GM23338 (cell line): Measurements from ENCODE around the gene CCDC40. TPM values are rescaled to one million over a fixed set of nuclear protein-coding genes. Genes with fewer than 3 reads are reported as not detected.

Experiments
- ATAC-seq: fragments of 200-7000 bp; cut with Tn5 transposase; 3 replicates; pipeline ENCODE4 v1.9.1; 2020
- DNase-seq: peaks from one replicate; pipeline ENCODE4 v3.0.0-alpha.2; 2015; ENCODE audit warnings: low spot score
- H2AFZ ChIP-seq: fragments of 200-600 bp; sonication (generic); 2 replicates; pipeline ENCODE4 v1.8.0; 2016; ENCODE audit warnings: antibody characterized with exemption, mild to moderate bottlenecking, moderate library complexity
- H3F3A ChIP-seq: fragments of 200-600 bp; sonication (generic); replicated peaks from 2 replicates; pipeline ENCODE4 v1.8.0; 2017; ENCODE audit warnings: antibody characterized with exemption, mixed run types, low read depth
- H3K27ac ChIP-seq: fragments of 200-600 bp; sonication (generic); 2 replicates; pipeline ENCODE4 v1.6.1; 2016; ENCODE audit warnings: low read depth
- H3K27me3 ChIP-seq: fragments of 200-600 bp; sonication (generic); 2 replicates; pipeline ENCODE4 v1.8.0; 2016; ENCODE audit warnings: mild to moderate bottlenecking, mixed run types, moderate library complexity; ENCODE audit not compliant: insufficient read depth
- H3K36me3 ChIP-seq: fragments of 200-600 bp; sonication (generic); 2 replicates; pipeline ENCODE4 v1.8.0; 2016; ENCODE audit warnings: mild to moderate bottlenecking; ENCODE audit not compliant: insufficient read depth
- H3K4me1 ChIP-seq: fragments of 200-600 bp; sonication (generic); 2 replicates; pipeline ENCODE4 v1.8.0; 2016; ENCODE audit warnings: mild to moderate bottlenecking, moderate library complexity; ENCODE audit not compliant: insufficient read depth
- H3K4me2 ChIP-seq: fragments of 200-600 bp; sonication (generic); 2 replicates; pipeline ENCODE4 v1.7.1; 2017; ENCODE audit warnings: mixed run types
- H3K4me3 ChIP-seq: fragments of 200-600 bp; sonication (generic); 2 replicates; pipeline ENCODE4 v1.6.1; 2016; ENCODE audit warnings: mixed run types
- H3K79me2 ChIP-seq: fragments of 200-600 bp; sonication (generic); replicated peaks from 2 replicates; pipeline ENCODE4 v1.8.0; 2017; ENCODE audit warnings: mild to moderate bottlenecking; ENCODE audit not compliant: insufficient read depth
- H3K9me2 ChIP-seq: fragments of 200-600 bp; sonication (generic); 2 replicates; pipeline ENCODE4 v1.8.0; 2017; ENCODE audit not compliant: insufficient read depth
- H4K20me1 ChIP-seq: fragments of 200-600 bp; sonication (generic); replicated peaks from 2 replicates; pipeline ENCODE4 v1.8.0; 2017; ENCODE audit warnings: mild to moderate bottlenecking; ENCODE audit not compliant: insufficient read depth
- H3K27ac Mint-ChIP-seq: 2 replicates; pipeline ENCODE4 v1.8.0; 2020; ENCODE audit warnings: inconsistent platforms, mild to moderate bottlenecking, moderate library complexity, mixed read lengths
- H3K27me3 Mint-ChIP-seq: 3 replicates; pipeline ENCODE4 v1.8.0; 2022; ENCODE audit warnings: low read depth, mild to moderate bottlenecking, moderate library complexity, mixed read lengths, inconsistent platforms; ENCODE audit not compliant: insufficient read depth, poor library complexity
- H3K36me3 Mint-ChIP-seq: 3 replicates; pipeline ENCODE4 v1.8.0; 2021; ENCODE audit warnings: low read depth, mild to moderate bottlenecking, inconsistent platforms, moderate library complexity, mixed read lengths
- H3K4me1 Mint-ChIP-seq: 3 replicates; pipeline ENCODE4 v1.8.0; 2020; ENCODE audit warnings: mild to moderate bottlenecking, inconsistent platforms, mixed read lengths
- H3K4me3 Mint-ChIP-seq: 3 replicates; pipeline ENCODE4 v1.8.0; 2021; ENCODE audit warnings: moderate library complexity, mild to moderate bottlenecking, inconsistent platforms, mixed read lengths
- H3K9me3 Mint-ChIP-seq: 3 replicates; pipeline ENCODE4 v1.8.0; 2020; ENCODE audit warnings: moderate library complexity, mild to moderate bottlenecking, inconsistent platforms, mixed read lengths
- CREB1 ChIP-seq: fragments of 250-450 bp; sonication (Bioruptor Pico); IDR thresholded peaks from 2 replicates; pipeline ENCODE4 v1.5.0; 2020; ENCODE audit warnings: low read depth, mild to moderate bottlenecking, moderate library complexity
- CTCF ChIP-seq, 2 experiments: fragments of 200-600 bp in 1 of 2; sonication (generic) in 1 of 2; conservative IDR thresholded peaks; 2 replicates each; pipeline versions ENCODE4 v1.5.1 to v1.6.1; 2016 to 2017; ENCODE audit warnings: antibody characterized with exemption in 2 of 2, low read depth in 2 of 2, mild to moderate bottlenecking in 2 of 2, moderate library complexity in 1 of 2
- EZH2 ChIP-seq: fragments of 200-600 bp; sonication (generic); IDR thresholded peaks from one replicate; pipeline ENCODE4 v1.8.0; 2017; ENCODE audit warnings: antibody characterized with exemption, mild to moderate bottlenecking, low read depth; ENCODE audit not compliant: unreplicated experiment
- EZH2phosphoT487 ChIP-seq: fragments of 200-600 bp; sonication (generic); IDR thresholded peaks from one replicate; pipeline ENCODE4 v1.8.1; 2018; ENCODE audit warnings: antibody characterized with exemption; ENCODE audit not compliant: unreplicated experiment
- JUNB ChIP-seq: IDR thresholded peaks from one replicate; pipeline ENCODE4 v1.6.1; 2016; ENCODE audit warnings: antibody characterized with exemption; ENCODE audit not compliant: unreplicated experiment
- NANOG ChIP-seq: IDR thresholded peaks from 2 replicates; pipeline ENCODE4 v1.6.1; 2016; ENCODE audit warnings: antibody characterized with exemption, borderline replicate concordance
- POLR2AphosphoS5 ChIP-seq: IDR thresholded peaks from 2 replicates; pipeline ENCODE4 v1.6.1; 2016; ENCODE audit warnings: antibody characterized with exemption, low read depth
- STAT1 ChIP-seq: IDR thresholded peaks from one replicate; pipeline ENCODE4 v1.6.1; 2016; ENCODE audit warnings: antibody characterized with exemption; ENCODE audit not compliant: unreplicated experiment
- ZNF114 ChIP-seq: fragments of 250-450 bp; sonication (Bioruptor Pico); IDR thresholded peaks from 2 replicates; pipeline ENCODE4 v1.5.0; 2020; ENCODE audit warnings: mild to moderate bottlenecking, moderate library complexity
- ZNF331 ChIP-seq: fragments of 250-450 bp; sonication (Bioruptor Pico); IDR thresholded peaks from 2 replicates; pipeline ENCODE4 v1.5.0; 2020; ENCODE audit warnings: low read depth, mild to moderate bottlenecking, moderate library complexity
- ZNF462 ChIP-seq: fragments of 250-450 bp; sonication (Bioruptor Pico); IDR thresholded peaks from 2 replicates; pipeline ENCODE4 v1.5.0; 2020; ENCODE audit warnings: mild to moderate bottlenecking, moderate library complexity
- polyA plus RNA-seq: library from polyadenylated mRNA; unstranded; fragments of >200 nt; fragmentation: Nextera tagmentation; extraction: Ambion mirVana; gene quantifications from 2 replicates; pipeline ENCODE4 v1.2.1, GENCODE V29; 2016
- total RNA-seq: library from RNA; depleted of rRNA; stranded (reverse); fragments of >200 nt; shearing (Covaris generic); gene quantifications from 2 replicates; pipeline ENCODE4 v1.2.3, GENCODE V29; 2014
- TF ChIP-seq, protein P1 (sequence below): IDR thresholded peaks from one replicate; pipeline ENCODE4 v1.6.1; 2018; ENCODE audit warnings: antibody characterized with exemption; ENCODE audit not compliant: unreplicated experiment

Gene CCDC40
- total and polyA plus RNA-seq, 2 experiments from 2014 or later: 7.6 to 8.1 TPM

- TF ChIP-seq, protein P1, sequence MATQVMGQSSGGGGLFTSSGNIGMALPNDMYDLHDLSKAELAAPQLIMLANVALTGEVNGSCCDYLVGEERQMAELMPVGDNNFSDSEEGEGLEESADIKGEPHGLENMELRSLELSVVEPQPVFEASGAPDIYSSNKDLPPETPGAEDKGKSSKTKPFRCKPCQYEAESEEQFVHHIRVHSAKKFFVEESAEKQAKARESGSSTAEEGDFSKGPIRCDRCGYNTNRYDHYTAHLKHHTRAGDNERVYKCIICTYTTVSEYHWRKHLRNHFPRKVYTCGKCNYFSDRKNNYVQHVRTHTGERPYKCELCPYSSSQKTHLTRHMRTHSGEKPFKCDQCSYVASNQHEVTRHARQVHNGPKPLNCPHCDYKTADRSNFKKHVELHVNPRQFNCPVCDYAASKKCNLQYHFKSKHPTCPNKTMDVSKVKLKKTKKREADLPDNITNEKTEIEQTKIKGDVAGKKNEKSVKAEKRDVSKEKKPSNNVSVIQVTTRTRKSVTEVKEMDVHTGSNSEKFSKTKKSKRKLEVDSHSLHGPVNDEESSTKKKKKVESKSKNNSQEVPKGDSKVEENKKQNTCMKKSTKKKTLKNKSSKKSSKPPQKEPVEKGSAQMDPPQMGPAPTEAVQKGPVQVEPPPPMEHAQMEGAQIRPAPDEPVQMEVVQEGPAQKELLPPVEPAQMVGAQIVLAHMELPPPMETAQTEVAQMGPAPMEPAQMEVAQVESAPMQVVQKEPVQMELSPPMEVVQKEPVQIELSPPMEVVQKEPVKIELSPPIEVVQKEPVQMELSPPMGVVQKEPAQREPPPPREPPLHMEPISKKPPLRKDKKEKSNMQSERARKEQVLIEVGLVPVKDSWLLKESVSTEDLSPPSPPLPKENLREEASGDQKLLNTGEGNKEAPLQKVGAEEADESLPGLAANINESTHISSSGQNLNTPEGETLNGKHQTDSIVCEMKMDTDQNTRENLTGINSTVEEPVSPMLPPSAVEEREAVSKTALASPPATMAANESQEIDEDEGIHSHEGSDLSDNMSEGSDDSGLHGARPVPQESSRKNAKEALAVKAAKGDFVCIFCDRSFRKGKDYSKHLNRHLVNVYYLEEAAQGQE: no peak
- TF ChIP-seq ZNF331 (CRISPR knock-in tag): no peak
- TF ChIP-seq STAT1: no peak
- no peak for TF ChIP-seq NANOG
- TF ChIP-seq EZH2phosphoT487: no peak
- TF ChIP-seq EZH2: no peak
These were observed 59.5 kb downstream of the CCDC40 start (continued) for GRCh38 chr17:80095844-80096475.

GRCh38 chr17:80096561-80097021, 60.1 kb downstream of the CCDC40 start:
- no peak for ATAC-seq
- no peak for TF ChIP-seq ZNF114 (CRISPR knock-in tag)
- no peak for TF ChIP-seq NANOG
- no peak for TF ChIP-seq EZH2phosphoT487
- TF ChIP-seq STAT1: no peak
- no peak for TF ChIP-seq CREB1 (CRISPR knock-in tag)
- no peak for TF ChIP-seq EZH2
- TF ChIP-seq CTCF (conservative IDR thresholded peaks at IDR 0.05; ENCODE audit: low read depth in 2 of 2): no peak
- no peak for TF ChIP-seq POLR2AphosphoS5
- TF ChIP-seq ZNF462 (CRISPR knock-in tag): no peak
- TF ChIP-seq JUNB: no peak

More at GRCh38 chr17:80096561-80097021, 60.1 kb downstream of the CCDC40 start:
- no peaks in the 10 kb centered on the region for H4K20me1 ChIP-seq
- H3K27me3 ChIP-seq: peaks cover 8% of the 10 kb centered on the region; the same call in 1 of the 2 replicates
- no peak overlapping the region for H3K4me3 ChIP-seq
- no peaks in the 10 kb centered on the region for H3K36me3 ChIP-seq
- no peaks in the 10 kb centered on the region for H3K79me2 ChIP-seq
- H3K4me1 ChIP-seq: peaks cover 3% of the 10 kb centered on the region; the same call in 1 of the 2 replicates
- Mint-ChIP-seq H3K9me3 (no peaks in the 10 kb centered on the region), H3K36me3 (no peaks in the 10 kb centered on the region; the same call in 2 of the 3 replicates), H3K4me1 (peaks cover 2% of the 10 kb centered on the region), H3K4me3 (no peak overlapping the region), H3K27me3 (peaks cover 12% of the 10 kb centered on the region), H3K27ac (no peak overlapping the region)
- H3K9me2 ChIP-seq: no peaks in the 10 kb centered on the region
- H3K4me2 ChIP-seq: no peak overlapping the region
- no peak for DNase-seq
- 0 out of 2 replicates have a peak, but pooled peaks cover 4% of the 10 kb centered on the region for H3F3A ChIP-seq
- no peak overlapping the region for H3K27ac ChIP-seq
- no peak overlapping the region for H2AFZ ChIP-seq
